WTC11 (cell line): ENCODE measurements around the gene COG5. TPM values are rescaled to one million over a fixed set of nuclear protein-coding genes. Genes with fewer than 3 reads are reported as not detected.

Source experiments
- ATAC-seq: fragments of 200-7000 bp; cut with Tn5 transposase; 2 replicates; pipeline ENCODE4 v1.10.0; 2021; ENCODE audit warnings: mild to moderate bottlenecking, moderate library complexity
- CTCF ChIA-PET: fragments of 300-600 bp; sonication (Branson Sonifier 250); formaldehyde crosslinking; loops from one replicate; lab custom pipeline; 2021; ENCODE audit warnings: antibody characterized with exemption; lab: Charles Lee
- POLR2A ChIA-PET: fragments of 350-600 bp; sonication (Branson Sonifier 250); formaldehyde crosslinking; loops from one replicate; lab custom pipeline; 2021; ENCODE audit warnings: antibody characterized with exemption; lab: Charles Lee
- DNase-seq: peaks from one replicate; pipeline ENCODE4 v3.0.0; 2021; ENCODE audit warnings: low spot score
- H3K27ac Mint-ChIP-seq: 2 replicates; pipeline ENCODE4 v1.8.0; 2021; ENCODE audit warnings: mixed read lengths
- H3K27me3 Mint-ChIP-seq: 2 replicates; pipeline ENCODE4 v1.8.0; 2021; ENCODE audit warnings: low read depth, mild to moderate bottlenecking, moderate library complexity, mixed read lengths
- H3K36me3 Mint-ChIP-seq: 2 replicates; pipeline ENCODE4 v1.8.0; 2021; ENCODE audit warnings: mixed read lengths
- H3K4me1 Mint-ChIP-seq: 2 replicates; pipeline ENCODE4 v1.8.0; 2022; ENCODE audit warnings: mixed read lengths
- H3K4me3 Mint-ChIP-seq: 2 replicates; pipeline ENCODE4 v1.8.0; 2021; ENCODE audit warnings: mild to moderate bottlenecking, moderate library complexity, mixed read lengths
- H3K9me3 Mint-ChIP-seq: 2 replicates; pipeline ENCODE4 v1.8.0; 2021; ENCODE audit warnings: mixed read lengths
- ATF1 ChIP-seq: sonication (generic); formaldehyde crosslinking; IDR thresholded peaks from 2 replicates; pipeline ENCODE4 v1.8.1; 2023; ENCODE audit warnings: mild to moderate bottlenecking, moderate library complexity, missing genetic modification reagents
- CBFB ChIP-seq: sonication (generic); formaldehyde crosslinking; IDR thresholded peaks from 2 replicates; pipeline ENCODE4 v1.8.1; 2022; ENCODE audit warnings: mild to moderate bottlenecking, low read depth, missing genetic modification reagents
- CREM ChIP-seq: sonication (generic); formaldehyde crosslinking; IDR thresholded peaks from 2 replicates; pipeline ENCODE4 v1.8.1; 2022; ENCODE audit warnings: mild to moderate bottlenecking, missing genetic modification reagents, moderate library complexity
- EMX1 ChIP-seq: fragments of 250-450 bp; sonication (Bioruptor Pico); IDR thresholded peaks from 2 replicates; pipeline ENCODE4 v1.8.0; 2021; ENCODE audit warnings: mild to moderate bottlenecking
- FOXK1 ChIP-seq: sonication (generic); formaldehyde crosslinking; IDR thresholded peaks from 2 replicates; pipeline ENCODE4 v1.8.0; 2022; ENCODE audit warnings: mild to moderate bottlenecking, moderate library complexity, missing genetic modification reagents
- JAZF1 ChIP-seq: fragments of 250-450 bp; sonication (Bioruptor Pico); IDR thresholded peaks from 2 replicates; pipeline ENCODE4 v1.9.0; 2021; ENCODE audit warnings: moderate library complexity, mild to moderate bottlenecking, inconsistent platforms
- SMAD4 ChIP-seq: sonication (generic); formaldehyde crosslinking; IDR thresholded peaks from 2 replicates; pipeline ENCODE4 v1.8.0; 2022; ENCODE audit warnings: mild to moderate bottlenecking, missing genetic modification reagents
- SP1 ChIP-seq: sonication (generic); formaldehyde crosslinking; conservative IDR thresholded peaks from 2 replicates; pipeline ENCODE4 v1.8.1; 2022; ENCODE audit warnings: missing genetic modification reagents
- ZNF219 ChIP-seq: sonication (generic); formaldehyde crosslinking; IDR thresholded peaks from 2 replicates; pipeline ENCODE4 v1.8.0; 2023; ENCODE audit warnings: missing genetic modification reagents, mild to moderate bottlenecking, borderline replicate concordance
- ZNF512 ChIP-seq: sonication (generic); formaldehyde crosslinking; IDR thresholded peaks from 2 replicates; pipeline ENCODE4 v1.8.1; 2022; ENCODE audit warnings: missing genetic modification reagents, borderline replicate concordance
- ZNF671 ChIP-seq: fragments of 250-450 bp; sonication (Bioruptor Pico); IDR thresholded peaks from 2 replicates; pipeline ENCODE4 v1.8.0; 2021; ENCODE audit warnings: mild to moderate bottlenecking
- ZSCAN18 ChIP-seq: fragments of 250-450 bp; sonication (Bioruptor Pico); IDR thresholded peaks from 2 replicates; pipeline ENCODE4 v2.1.2; 2022; ENCODE audit warnings: mild to moderate bottlenecking, moderate library complexity
- total RNA-seq: library from RNA; stranded (reverse); gene quantifications from 3 replicates; pipeline ENCODE4 v1.2.3, GENCODE V29; 2021
- TF ChIP-seq, protein P1 (sequence below): sonication (generic); formaldehyde crosslinking; IDR thresholded peaks from 2 replicates; pipeline ENCODE4 v1.8.0; 2022; ENCODE audit warnings: mild to moderate bottlenecking, missing genetic modification reagents
- TF ChIP-seq, protein P2 (sequence below): fragments of 250-450 bp; sonication (Bioruptor Pico); IDR thresholded peaks from 2 replicates; pipeline ENCODE4 v1.8.0; 2021; ENCODE audit warnings: mild to moderate bottlenecking
- TF ChIP-seq, protein P3 (sequence below): sonication (generic); formaldehyde crosslinking; IDR thresholded peaks from 2 replicates; pipeline ENCODE4 v1.8.1; 2023; ENCODE audit warnings: mild to moderate bottlenecking, moderate library complexity, missing genetic modification reagents
- TF ChIP-seq, protein P4 (sequence below): sonication (generic); formaldehyde crosslinking; IDR thresholded peaks from 2 replicates; pipeline ENCODE4 v1.8.0; 2022; ENCODE audit warnings: mild to moderate bottlenecking, missing genetic modification reagents

COG5 gene
- total RNA-seq, 1 experiment from 2014 or later, result 23.8 TPM

GRCh38 chr7:107579885-107580715, 16.4 kb upstream of the COG5 start, which contains the start of gene BCAP29 (continued):
- TF ChIP-seq, protein P1, sequence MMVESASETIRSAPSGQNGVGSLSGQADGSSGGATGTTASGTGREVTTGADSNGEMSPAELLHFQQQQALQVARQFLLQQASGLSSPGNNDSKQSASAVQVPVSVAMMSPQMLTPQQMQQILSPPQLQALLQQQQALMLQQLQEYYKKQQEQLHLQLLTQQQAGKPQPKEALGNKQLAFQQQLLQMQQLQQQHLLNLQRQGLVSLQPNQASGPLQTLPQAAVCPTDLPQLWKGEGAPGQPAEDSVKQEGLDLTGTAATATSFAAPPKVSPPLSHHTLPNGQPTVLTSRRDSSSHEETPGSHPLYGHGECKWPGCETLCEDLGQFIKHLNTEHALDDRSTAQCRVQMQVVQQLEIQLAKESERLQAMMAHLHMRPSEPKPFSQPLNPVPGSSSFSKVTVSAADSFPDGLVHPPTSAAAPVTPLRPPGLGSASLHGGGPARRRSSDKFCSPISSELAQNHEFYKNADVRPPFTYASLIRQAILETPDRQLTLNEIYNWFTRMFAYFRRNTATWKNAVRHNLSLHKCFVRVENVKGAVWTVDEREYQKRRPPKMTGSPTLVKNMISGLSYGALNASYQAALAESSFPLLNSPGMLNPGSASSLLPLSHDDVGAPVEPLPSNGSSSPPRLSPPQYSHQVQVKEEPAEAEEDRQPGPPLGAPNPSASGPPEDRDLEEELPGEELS (CRISPR knock-in tag), result 0 out of 2 replicates have a peak, but pooled peaks have one; percentile 44
- TF ChIP-seq, protein P2, sequence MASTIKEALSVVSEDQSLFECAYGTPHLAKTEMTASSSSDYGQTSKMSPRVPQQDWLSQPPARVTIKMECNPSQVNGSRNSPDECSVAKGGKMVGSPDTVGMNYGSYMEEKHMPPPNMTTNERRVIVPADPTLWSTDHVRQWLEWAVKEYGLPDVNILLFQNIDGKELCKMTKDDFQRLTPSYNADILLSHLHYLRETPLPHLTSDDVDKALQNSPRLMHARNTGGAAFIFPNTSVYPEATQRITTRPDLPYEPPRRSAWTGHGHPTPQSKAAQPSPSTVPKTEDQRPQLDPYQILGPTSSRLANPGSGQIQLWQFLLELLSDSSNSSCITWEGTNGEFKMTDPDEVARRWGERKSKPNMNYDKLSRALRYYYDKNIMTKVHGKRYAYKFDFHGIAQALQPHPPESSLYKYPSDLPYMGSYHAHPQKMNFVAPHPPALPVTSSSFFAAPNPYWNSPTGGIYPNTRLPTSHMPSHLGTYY (CRISPR knock-in tag), result no peak
- TF ChIP-seq CREM (CRISPR knock-in tag) (peak; percentile 82), ZNF512 (CRISPR knock-in tag) (no peak), ZNF219 (CRISPR knock-in tag) (0 out of 2 replicates have a peak, but pooled peaks have one; percentile 63), JAZF1 (CRISPR knock-in tag) (no peak), ATF1 (CRISPR knock-in tag) (0 out of 2 replicates have a peak, but pooled peaks have one; percentile 71), EMX1 (CRISPR knock-in tag) (peak; percentile 35; the same call in 1 of the 2 replicates), FOXK1 (peak; percentile 51; the same call in 1 of the 2 replicates), ZSCAN18 (no peak), CBFB (CRISPR knock-in tag) (no peak), ZNF671 (CRISPR knock-in tag) (peak; percentile 14; the same call in 1 of the 2 replicates), SP1 (CRISPR knock-in tag) (peak; percentile 67; the same call in 1 of the 2 replicates)
- TF ChIP-seq, protein P3, sequence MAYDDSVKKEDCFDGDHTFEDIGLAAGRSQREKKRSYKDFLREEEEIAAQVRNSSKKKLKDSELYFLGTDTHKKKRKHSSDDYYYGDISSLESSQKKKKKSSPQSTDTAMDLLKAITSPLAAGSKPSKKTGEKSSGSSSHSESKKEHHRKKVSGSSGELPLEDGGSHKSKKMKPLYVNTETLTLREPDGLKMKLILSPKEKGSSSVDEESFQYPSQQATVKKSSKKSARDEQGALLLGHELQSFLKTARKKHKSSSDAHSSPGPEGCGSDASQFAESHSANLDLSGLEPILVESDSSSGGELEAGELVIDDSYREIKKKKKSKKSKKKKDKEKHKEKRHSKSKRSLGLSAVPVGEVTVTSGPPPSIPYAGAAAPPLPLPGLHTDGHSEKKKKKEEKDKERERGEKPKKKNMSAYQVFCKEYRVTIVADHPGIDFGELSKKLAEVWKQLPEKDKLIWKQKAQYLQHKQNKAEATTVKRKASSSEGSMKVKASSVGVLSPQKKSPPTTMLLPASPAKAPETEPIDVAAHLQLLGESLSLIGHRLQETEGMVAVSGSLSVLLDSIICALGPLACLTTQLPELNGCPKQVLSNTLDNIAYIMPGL (CRISPR knock-in tag), result peak; percentile 74
- TF ChIP-seq, all 79 proteins: peak for 22

GRCh38 chr7:107579554-107579884, 15.8 kb upstream of the COG5 start:
- peak overlapping the region; percentile 89 for H3K4me3 Mint-ChIP-seq
- no peak for DNase-seq

More at GRCh38 chr7:107579554-107579884, 15.8 kb upstream of the COG5 start:
- H3K9me3 Mint-ChIP-seq, result no peaks in the 10 kb centered on the region
- POLR2A ChIA-PET, result interaction anchor here (0.5 to 0.6 kb wide), 2 partner anchors 187 to 379 kb away, joined by 3 read pairs; no protein-coding TSS in a partner anchor
- H3K4me1 Mint-ChIP-seq, result no peaks in the 10 kb centered on the region
- no peaks in the 10 kb centered on the region for H3K27me3 Mint-ChIP-seq
- H3K36me3 Mint-ChIP-seq, result peaks cover 17% of the 10 kb centered on the region
- TF ChIP-seq, protein P4, sequence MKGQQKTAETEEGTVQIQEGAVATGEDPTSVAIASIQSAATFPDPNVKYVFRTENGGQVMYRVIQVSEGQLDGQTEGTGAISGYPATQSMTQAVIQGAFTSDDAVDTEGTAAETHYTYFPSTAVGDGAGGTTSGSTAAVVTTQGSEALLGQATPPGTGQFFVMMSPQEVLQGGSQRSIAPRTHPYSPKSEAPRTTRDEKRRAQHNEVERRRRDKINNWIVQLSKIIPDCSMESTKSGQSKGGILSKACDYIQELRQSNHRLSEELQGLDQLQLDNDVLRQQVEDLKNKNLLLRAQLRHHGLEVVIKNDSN (CRISPR knock-in tag), result peak; percentile 18; the same call in 1 of the 2 replicates
- TF ChIP-seq, protein P3 (CRISPR knock-in tag), result no peak
- TF ChIP-seq SMAD4 (CRISPR knock-in tag), result no peak
- TF ChIP-seq, all 79 proteins: peak for 1
- peak overlapping the region; percentile 91 for H3K27ac Mint-ChIP-seq
- ATAC-seq, result peak; percentile 31
- CTCF ChIA-PET, result no interaction called here
